CD4-positive, alpha-beta T cell treated with Interleukin-4 for 1 hour (primary cell): ENCODE results near the gene NSMCE1.

Source experiments
- DNase-seq, 2 donors: peaks; one replicate each; pipeline ENCODE4 v3.0.0-alpha.2; 2020 to 2022

The NSMCE1 gene

DNA sequence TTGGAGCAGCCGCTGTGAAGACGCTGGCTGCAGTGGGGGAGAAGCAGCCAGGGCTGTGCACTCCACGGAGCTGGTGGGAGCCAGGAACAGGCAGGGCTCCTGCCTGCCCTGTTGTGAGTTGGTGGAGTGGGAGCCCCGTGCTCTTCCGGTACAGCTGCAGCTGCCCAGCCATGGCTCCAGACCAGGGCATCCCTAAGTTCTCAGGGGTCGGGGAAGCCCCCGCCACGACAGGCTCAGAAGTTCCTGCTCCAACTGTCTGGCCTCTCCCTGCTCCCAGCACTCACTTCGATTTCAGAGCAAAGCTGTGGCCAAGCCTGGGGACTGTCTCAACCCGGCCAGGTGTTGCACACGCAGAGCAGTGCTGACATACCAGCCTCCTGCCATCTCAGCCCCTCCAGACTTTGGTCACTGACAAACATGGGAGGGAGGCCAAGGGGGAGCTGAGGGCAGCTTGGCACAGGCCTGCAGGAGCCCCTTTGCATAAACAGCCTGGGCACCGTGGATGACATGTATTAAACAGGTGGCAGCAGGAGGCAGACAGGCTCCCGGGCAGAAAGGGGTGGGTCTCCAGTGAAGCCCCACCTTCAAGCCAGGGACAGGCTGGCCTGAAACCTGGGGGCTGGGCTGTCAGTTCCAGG is 79.1 kb downstream of the NSMCE1 start:
- DNase-seq, result no peak

DNA sequence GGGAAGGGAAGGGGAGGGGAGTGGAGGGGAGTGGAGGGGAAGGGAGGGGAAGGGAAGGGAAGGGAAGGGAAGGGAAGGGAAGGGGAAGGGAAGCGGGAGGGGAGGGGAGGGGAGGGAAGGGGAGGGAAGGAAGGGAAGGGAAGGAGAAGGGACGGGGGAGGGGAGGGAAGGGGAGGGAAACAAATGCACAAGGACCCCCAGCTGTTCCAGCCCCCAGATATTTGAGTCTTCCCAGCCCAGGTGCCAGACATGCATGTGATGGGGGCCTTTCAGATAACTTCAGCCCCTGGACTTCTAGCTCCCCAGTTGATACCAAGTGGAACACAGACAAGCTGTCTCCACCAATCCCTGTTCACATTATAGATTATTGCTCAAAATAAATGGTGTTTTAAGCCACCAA is 79.9 kb downstream of the NSMCE1 start:
- no peak for DNase-seq

DNA sequence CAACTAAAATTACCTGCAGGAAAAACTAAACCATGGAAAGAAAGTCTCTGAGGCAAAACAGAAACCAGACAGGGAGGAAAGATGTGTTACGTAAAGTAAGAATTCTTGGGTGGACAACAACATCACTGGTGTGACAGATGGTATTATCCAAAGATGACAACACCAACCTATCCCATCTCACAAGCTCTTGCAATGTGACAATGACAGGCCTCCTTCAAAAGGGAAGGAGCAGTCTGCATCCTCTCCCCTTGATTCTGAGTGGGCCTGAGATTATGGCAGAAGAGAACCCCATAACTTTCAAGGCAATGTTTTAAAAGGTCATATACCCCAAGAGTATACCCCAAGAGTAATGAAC is 82.8 kb downstream of the NSMCE1 start:
- no peak for DNase-seq

DNA sequence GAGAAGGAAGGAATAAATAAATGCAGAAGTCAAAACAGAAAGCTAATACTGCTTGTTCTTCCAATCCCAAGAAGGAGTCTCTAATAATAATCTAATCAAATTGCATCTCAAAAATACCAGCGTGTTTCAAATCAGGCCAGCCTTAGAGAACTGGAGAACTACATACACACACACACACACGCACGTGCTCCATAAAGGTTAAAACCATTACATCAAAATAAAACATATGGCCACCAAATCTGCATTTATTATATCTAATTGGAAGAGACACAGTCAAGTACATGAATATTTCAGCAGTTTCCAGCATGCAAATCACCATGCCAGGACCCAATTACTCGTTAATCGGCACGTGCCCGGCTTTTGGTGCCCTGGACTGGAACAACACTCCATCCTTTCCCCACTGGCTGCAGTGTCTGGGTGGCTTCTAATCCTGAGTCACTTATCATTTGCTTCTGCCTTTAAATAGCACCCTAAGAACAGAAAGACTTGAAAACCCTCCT is 85.6 kb downstream of the NSMCE1 start:
- DNase-seq, result no peak

DNA sequence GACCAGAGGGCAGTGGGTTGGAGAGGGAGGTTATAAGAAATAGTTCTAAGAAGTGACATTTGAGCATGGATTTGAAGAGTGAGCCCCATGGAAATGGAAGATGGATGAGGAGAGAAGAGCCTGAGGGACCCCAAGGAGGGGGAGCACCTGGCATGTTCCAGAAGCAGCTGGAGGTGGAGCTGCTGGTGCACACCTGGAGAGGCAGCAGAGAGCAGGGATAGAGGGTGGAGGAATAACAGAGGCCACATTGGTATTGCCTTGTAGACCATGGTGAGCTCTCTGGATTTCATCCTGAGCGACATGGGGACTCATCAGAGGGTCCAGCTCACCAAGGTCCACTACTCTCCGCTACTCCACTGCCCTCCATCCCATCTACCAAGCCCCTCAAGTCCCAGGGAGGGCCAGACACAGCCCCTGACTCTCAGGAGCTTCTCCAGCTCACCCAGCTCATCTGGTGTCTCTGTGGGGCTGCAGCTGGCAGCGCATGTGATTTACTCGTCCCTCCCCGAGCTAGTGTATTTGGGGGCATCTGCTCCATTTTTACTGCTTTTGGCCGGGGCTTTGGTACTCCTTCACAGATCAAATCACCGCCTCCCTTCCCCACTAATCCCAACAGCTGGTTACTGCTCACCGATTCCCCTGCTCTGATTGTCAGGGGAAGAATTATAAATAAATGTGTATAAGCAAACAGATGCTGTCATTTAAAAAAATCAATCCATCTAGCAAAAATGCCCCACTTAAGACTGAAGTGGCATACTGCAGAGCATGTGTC is 87.4 kb downstream of the NSMCE1 start:
- DNase-seq, result no peak

DNA sequence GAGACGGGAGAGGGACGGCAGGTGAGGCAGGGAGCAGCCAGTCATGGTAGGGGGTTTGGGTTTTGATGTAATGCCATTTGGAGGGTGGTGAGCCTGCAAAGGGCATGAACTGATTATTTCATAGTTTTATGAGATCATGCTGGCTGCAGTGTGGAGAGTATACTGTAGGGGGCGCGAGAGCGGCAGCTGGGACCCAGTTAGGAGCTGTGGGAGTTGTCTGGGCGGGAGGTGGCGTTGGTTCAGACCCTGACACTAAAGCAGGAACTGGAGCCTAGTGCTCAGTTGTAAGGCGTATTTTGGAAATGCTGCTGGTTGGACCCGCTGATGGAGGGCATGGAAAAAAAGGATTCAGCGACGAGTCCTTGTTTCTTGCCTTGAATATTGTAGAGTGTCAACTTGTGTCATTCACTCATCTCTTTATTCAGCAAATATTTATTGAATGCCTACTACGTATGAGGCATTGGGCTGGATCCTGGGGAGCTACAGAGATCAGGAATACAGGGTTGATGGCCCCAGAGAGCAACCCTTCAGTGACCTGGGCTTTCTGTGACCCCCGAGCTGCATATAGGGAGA is 89.0 kb downstream of the NSMCE1 start:
- peak; percentile 88 for DNase-seq

DNA sequence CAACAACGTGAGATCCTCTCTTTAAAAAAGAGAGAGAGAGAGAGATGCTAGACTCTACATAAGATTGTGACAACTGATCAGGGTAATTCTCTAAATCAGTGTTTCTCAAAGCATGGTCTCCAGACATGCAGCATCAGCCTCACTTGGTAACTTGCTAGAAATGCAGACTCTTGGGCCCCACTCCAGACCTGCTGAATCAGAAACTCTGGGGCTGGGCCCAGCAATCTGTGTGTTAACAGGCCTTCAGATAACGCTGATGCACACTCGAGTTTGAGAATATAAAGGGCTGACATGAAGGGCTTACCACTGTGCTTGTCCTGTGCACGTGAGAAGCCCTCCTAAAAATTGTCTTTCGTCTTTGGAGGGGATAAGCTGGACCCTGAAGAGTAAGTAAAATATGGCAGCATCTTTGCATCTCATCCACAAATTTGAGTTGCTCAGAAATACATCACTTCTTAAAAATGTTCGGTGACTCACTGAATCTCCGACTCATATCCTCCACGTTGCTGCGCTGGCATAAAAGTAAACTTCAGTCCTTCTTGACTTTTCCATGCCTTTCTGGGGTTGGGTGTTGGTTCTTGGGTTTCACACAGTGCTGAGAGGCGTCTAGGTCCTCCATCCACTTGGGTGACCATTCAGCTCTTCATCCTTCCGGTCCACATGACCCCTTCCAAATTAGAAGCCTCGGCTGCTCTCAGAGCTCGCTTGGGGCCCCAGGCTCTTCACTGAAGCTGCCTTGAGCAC is 91.4 kb downstream of the NSMCE1 start:
- DNase-seq, result no peak

DNA sequence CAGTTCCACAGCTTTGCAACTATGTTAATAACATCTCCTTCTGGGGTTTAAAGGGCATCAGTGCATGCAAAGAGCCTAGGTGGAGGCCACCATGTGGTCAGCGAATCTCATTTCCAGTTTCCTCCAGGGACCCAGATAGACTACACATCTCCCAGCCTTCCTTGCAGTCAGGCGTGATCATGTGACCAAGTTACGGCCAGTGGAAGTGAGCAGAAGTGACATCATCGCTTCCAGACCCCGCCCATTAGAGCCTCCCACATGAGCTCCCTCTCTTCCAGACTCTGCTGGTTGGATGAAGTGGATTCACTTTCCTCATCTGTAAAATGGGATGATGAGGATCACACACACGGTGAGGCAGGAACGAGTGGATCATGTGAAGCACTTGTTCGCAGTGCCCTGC is 92.7 kb downstream of the NSMCE1 start:
- DNase-seq, result no peak
